Stimulated activated CD8-positive, alpha-beta memory T cell treated with anti-CD3 and anti-CD28 coated beads, Interleukin-7, amount 100 ng/mL, for 24 hours (primary cell): ENCODE measurements around the gene EP400.
"Not testable (repeated sequence)": the region's sequence is repeated elsewhere in the genome, so short reads cannot be mapped to it uniquely, and the experiment has no call there.

Source experiments
- DNase-seq: peaks from one replicate; pipeline ENCODE4 v3.0.0-alpha.2; 2020; ENCODE audit warnings: low read depth

EP400 gene

DNA sequence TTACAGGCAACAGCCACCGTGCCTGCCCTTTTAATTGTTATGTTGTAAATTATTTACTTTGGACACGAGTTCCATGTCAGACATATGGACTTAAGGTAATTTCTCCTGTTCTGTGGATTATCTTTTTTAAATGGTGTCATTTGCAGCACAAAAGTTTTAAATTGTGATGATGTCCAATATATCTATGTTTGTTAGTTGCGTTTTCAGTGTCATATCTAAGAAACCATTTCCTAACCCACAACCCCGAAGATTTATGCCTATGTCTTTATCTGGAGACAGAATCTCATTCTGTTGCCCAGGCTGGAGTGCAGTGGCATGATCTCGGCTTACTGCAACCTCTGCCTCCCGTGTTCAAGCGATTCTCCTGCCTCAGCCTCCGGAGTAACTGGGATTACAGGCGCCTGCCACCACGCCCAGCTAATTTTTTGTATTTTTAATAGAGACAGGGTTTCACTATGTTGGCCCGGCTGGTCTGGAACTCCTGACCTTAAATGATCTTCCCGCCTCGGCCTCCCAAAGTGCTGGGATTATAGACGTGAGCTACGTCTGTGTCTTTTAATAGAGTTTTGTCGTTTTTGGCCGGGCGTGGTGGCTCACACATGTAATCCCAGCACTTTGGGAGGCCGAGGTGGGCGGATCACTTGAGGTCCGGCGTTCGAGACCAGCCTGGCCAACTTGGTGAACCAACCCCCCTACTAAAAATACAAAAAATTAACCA lies 870 bp upstream of the EP400 start:
- not testable (repeated sequence) for DNase-seq

DNA sequence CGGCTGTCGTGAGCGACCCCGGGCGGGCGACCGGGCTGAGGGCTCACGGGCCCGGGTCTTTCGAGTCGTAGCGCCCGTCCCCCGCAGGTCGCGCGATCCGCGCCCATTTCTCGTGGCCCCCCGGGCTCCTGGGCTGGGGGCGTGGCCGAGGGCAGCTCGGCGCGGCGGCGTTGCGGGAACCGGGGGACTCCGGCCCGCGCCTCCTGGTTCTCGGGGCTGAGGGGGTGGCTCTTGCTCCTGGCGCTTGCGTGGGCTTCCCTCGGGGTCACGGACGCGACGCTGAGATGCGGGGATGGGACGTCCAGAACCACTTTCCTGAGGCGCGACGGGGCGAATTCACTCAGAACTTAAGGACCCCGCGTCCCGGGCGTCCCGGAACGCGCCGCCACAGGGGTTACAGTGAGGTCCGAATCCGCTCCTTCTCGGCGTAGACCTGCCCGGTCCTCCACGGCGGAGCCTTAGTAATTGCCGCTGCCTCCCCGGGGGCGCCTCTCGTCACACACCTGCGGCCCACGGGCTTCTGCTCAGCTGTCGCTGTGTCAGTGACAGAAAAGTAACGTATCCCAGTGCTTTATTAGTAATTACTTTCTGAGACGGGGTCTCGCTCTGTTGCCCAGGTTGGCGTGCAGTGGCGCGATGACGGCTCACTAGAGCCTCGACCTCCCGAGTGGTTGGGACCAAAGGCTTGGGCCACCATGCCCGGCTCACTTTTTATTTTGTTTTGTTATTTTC lies 606 bp downstream of the EP400 start:
- DNase-seq: no peak

DNA sequence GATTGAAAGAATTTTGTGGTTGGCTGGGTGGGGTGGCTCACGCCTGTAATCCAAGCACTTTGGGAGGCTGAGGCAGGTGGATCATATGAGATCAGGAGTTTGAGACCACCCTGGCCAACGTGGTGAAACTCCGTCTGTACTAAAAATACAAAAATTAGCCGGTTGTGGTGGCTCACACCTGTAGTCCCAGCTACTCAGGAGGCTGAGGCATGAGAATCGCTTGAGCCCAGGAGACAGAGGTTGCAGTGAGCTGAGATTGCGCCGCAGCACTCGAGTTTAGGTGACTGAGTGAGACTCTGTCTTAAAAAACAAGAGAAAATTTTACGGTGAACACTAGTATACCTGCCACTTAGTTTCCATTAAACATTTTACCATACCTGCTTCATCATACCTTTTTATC lies 4.1 kb downstream of the EP400 start:
- DNase-seq: not testable (repeated sequence)

DNA sequence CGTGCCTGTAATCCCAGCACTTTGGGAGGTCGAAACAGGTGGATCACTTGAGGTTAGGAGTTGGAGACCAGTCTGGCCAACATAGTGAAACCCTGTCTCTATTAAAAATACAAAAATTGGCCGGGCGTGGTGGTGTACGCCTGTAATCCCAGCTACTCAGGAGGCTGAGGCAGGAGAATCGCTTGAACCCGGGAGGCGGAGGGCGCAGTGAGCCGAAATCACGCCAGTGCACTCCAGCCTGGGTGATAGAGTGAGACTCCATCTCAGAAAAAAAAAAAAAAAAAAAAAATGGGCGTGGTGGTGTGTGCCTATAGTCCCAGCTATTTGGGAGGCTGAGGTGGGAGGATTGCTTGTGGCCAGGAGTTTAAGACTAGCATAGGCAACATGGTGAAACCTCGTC lies 4.7 kb downstream of the EP400 start:
- not testable (repeated sequence) for DNase-seq

DNA sequence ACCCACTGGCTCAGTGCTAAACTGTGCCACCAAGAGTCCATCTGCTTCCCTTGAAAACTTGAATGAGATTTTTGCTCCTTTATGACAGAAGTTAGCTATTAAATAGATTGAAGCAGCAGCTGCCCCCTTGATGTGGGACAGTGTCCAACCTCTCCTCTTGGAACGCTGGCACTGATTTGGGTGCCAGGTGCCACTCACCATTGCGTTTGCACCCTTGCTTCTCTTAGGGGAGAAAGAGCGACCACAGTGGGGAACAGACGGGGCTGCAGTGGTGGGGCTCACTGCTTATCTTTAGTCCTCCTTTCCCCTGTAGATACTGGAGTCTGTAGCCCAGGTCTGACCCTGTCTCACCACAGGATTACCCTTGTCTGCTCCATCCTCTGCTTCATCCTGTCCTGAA lies 9.4 kb downstream of the EP400 start:
- no peak for DNase-seq

DNA sequence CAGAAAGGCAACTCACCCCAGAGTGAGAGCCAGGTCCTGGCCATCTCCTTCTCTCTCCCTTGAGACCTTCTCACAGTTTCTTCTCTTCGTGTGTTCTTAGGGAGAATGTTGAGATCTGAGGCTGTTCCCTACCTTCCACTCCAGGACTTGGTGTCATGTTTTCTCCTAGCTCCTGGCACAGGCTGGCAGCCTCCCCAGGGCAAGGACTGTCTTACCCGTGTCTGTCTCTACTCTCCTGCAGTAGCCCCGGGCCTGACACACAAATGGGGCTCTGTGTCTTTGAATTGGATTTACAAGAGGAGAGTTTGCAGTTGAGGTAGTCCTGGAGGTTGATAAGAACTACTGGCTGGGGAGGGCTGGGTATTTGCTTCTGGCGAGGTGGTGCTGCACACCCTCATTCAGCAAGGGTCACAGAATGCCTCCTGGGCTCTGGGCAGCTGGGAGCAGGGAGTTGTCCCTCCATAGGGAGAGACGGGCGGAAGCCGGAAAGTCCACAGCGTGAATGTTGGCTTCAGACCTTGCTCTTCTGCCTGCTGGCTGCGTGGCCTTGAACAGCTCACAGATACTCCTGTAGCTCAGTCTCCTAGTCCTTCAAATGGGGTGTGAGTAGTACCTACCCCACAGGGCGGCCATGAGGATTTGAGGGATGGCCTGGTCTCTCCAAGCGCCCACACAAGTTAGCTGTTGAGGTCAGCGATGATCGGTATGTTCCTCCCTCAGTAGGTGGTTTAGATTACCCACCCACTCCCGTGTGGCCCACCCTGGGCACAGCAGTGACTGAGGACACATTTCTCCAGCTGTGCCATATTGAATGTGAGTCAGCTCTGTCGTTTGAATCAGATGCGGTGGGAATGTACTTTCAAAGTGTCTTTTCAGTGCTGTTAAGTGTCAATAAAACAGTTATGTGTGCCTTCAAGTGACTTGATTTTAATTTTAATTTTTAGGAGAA lies 10.2 kb downstream of the EP400 start:
- DNase-seq: no peak

DNA sequence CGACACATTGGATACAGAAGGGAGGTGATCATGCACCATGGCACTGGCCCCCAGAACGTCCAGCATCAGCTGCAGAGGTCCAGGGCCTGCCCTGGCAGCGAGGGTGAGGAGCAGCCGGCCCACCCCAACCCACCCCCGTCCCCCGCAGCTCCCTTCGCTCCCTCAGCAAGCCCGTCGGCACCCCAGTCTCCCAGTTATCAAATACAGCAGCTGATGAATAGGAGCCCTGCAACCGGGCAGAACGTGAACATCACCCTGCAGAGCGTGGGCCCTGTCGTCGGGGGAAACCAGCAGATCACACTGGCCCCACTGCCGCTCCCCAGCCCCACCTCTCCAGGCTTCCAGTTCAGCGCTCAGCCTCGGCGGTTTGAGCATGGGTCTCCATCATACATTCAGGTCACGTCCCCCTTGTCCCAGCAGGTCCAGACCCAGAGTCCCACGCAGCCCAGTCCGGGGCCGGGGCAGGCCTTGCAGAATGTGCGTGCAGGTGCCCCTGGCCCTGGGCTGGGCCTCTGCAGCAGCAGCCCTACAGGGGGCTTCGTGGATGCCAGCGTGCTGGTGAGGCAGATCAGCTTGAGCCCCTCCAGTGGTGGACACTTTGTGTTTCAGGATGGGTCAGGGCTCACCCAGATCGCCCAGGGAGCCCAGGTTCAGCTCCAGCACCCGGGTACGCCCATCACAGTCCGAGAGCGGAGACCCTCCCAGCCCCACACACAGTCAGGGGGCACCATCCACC lies 11.0 kb downstream of the EP400 start:
- not testable (repeated sequence) for DNase-seq

GRCh38 chr12:131961328-131961727 lies 11.6 kb downstream of the EP400 start:
- not testable (repeated sequence) for DNase-seq

- DNase-seq: no peak
Measured at GRCh38 chr12:131962069-131962468, 12.3 kb downstream of the EP400 start.

- DNase-seq: no peak
Measured at GRCh38 chr12:131963381-131963780, 13.6 kb downstream of the EP400 start.

DNA sequence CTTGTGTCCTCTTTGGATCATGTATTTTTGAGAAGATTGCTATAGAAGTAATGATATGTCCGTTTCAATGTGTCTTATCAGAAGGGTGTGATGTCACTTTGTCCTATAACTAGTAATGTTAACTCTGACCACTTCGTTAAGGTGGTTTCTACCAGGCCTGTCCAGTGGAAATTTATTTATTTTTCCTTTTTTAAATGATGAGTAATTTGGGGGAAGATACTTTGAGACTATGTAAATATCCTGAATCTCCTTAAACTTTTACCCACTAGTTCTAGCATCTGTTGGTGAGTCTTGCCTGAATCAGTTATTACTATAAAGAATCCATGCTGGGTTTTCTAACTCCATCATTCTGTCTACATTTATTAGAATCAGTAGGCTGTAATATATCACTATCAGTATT lies 15.3 kb downstream of the EP400 start:
- no peak for DNase-seq

- no peak for DNase-seq
Measured at GRCh38 chr12:131971226-131971625, 21.5 kb downstream of the EP400 start.

DNA sequence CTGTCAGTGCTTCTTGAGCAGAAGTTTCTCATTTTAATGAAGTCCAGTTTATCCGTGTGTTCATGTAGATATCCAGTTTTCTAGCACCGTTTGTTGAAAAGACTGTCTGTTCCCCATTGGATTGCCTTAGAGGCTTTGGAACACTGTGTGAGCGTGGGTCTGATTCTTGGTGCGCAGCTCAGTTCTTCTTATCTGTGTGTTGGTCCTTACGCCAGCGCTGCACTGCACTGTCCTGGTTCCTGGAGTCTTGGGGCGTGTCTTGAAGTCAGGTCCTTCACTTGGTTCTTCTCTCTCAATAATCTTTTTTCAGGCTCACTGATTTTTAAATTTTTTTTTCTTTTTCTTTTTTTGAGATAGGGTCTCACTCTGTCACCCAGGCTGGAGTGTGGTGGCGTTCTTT lies 25.5 kb downstream of the EP400 start:
- DNase-seq: no peak

GRCh38 chr12:131979606-131980005 lies 29.9 kb downstream of the EP400 start:
- no peak for DNase-seq

- no peak for DNase-seq
Measured at GRCh38 chr12:131980263-131980662, 30.5 kb downstream of the EP400 start.

DNA sequence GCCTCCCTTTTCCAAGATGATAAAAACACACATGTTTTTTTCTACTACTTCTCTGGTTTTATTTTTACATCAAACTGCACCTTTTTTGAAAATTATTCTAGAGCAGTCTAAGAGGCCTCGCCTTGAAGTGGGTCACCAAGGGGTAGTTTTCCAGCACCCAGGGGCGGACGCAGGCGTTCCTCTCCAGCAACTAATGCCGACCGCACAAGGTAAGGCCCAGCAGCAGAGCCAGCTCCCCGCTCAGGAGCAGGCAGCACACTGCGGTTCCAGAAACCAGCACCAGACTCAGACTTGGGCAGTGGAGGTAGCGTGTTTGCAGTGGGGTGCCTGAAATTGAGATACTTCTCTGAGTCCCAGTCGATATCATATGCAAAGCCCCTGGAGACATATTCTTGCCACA lies 31.6 kb downstream of the EP400 start:
- no peak for DNase-seq

GRCh38 chr12:131982041-131982440 lies 32.3 kb downstream of the EP400 start:
- DNase-seq: no peak

DNA sequence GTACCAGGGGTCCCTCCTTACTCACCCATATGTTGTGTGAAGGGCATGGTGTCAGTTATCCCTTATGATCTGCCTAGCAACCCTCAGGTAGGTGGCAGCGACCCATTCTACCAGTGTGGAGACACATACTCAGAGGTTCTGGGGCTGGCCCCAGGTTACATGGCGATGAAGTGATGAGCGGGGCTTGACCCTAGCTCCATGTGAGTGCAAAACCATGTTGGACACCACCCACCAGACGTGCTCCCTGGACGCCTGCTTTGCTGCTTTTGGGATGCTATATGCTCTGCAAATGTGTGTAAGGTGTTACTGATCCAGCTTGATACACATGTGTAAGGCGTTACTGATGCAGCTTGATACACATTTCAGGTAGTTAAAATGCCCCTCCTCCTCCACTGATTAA lies 33.3 kb downstream of the EP400 start:
- no peak for DNase-seq

DNA sequence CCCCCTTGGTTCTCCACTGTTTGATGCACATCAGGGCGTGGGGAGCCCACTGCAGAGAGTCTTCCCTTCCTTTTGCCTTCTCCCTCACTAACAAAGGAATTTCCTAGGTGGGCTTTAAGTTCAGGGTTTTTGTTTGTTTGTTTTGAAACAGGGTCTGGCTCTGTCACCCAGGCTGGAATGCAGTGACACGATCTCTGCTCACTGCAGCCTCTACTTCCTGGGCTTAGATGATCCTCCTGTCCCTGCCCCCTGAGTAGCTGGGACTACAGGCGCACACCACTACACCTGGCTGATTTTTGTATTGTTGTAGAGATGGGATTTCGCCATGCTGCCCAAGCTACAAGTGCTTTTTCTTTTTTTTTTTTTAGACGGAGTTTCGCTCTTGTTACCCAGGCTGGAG lies 33.8 kb downstream of the EP400 start:
- no peak for DNase-seq

- no peak for DNase-seq
Measured at GRCh38 chr12:131984334-131984733, 34.6 kb downstream of the EP400 start.

- not testable (repeated sequence) for DNase-seq
Measured at GRCh38 chr12:131985510-131985875, 35.8 kb downstream of the EP400 start.

DNA sequence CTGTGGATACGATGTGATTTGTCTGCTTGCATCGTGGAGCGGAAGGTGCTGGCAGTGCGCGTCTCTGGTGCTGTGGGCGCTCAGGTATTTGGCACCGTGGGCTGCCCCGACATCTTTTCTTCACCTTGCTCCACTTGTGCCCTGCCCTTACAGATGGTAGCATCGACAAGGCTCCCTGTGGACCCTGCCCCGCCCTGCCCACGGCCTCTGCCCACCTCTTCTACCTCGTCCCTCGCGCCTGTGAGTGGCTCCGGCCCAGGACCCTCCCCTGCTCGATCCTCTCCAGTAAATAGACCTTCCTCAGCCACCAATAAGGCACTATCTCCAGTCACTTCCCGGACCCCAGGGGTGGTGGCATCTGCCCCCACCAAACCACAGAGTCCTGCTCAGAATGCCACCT lies 36.6 kb downstream of the EP400 start:
- no peak for DNase-seq
